Measurements from ENCODE around the gene RAPGEF5.

Gene RAPGEF5

DNA sequence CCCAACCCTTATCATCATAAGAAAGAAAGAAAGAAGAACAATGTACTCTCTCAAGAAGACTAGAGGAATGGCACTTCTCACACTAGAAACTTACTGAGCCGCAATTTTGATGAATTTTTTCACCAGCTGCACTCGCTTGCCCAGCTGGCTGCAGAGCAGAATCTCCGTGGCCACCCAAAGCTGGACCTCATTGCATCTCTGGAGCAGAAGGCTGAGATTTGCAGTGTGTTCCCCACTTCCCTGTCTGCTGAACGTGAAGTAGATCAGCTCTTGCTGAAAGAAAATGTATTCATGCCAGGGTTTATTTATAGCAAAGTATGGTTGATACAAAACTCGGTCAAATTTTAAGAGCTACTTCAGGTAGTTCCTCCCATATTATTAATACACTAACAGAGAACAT, 212.0 kb downstream of the RAPGEF5 start:
- no peak for DNase-seq

GRCh38 chr7:22143491-22143890, 213.5 kb downstream of the RAPGEF5 start:
- DNase-seq, result no peak

GRCh38 chr7:22142572-22142971, 214.4 kb downstream of the RAPGEF5 start:
- no peak for DNase-seq

GRCh38 chr7:22141355-22141754, 215.6 kb downstream of the RAPGEF5 start:
- DNase-seq, result no peak

DNA sequence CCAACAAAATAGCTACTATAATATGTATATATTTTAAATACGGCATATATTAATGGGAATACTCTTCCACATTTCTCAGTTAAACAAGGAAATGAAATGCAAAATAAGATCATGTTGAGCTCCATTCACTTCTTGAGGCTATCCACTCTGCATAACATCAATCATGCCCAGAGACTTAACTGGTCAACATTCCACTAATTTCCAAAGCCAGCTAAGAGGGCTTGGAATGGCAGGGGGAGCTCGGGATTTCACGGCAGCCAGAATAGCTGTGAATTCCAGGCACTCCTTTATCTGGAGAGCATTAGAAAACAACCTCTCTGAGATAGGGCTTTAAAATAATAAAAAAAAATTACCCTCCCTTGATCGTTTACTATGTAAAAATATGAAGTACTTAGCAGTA, 216.4 kb downstream of the RAPGEF5 start:
- DNase-seq, result no peak

GRCh38 chr7:22138886-22139285, 218.1 kb downstream of the RAPGEF5 start:
- no peak for DNase-seq

- no peak for DNase-seq
Observed at GRCh38 chr7:22138106-22138505, 218.8 kb downstream of the RAPGEF5 start.

DNA sequence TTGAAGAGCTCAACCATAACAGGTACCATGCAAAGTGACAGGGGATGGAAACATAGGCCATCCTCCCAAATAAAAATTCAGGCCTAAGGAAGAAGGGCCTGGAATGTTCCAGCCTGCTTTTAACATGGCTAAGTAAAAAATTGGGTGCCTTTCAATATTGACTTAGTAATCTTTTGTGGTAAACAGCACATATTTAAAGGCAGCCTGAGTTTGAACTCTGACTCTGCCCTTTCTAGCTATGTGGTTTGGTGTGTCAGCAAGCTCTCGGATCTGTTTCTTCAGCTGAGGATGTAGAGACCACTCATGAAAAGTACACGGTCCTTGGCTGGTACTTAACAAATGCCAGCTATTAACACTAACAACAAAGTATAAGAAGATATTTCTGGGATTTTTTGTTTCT, 219.5 kb downstream of the RAPGEF5 start:
- no peak for DNase-seq

GRCh38 chr7:22137026-22137425, 219.9 kb downstream of the RAPGEF5 start:
- no peak for DNase-seq

DNA sequence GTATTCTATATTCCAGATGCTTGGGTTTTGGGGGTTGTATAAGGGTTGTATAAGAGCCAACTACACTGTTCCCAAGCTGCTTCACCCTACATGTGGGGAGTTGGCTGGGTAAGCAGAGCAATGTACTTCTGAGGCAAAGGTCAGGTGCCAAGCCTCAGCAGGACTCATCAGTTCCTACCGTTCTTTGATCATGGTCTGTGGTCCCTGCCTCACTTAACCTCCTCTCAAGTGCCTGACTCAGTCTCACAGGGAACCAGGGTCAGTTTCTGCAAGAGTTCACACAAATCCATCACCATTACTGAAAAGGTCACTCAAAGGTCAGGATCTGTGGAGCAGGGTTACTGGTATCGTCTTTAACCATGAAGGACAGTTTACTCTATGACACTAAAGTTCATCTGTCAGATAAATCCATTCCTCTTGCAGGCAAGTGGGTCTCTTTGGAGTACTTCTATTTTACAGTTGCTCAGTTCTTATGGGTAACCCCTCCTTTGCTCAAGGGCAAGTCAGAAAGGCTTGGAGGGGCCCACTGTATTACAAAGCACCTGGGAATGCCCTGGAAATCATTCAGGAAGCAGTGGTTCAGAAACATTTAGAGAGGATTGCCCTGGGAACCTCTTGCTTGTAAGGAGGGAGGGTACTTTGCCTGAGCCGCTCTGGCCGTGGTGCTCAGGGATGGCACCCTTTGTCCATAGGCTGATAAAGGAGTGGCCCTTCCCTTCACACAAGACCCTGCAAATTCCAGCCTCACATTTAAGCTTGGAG, 227.0 kb downstream of the RAPGEF5 start:
- DNase-seq, result no peak

DNA sequence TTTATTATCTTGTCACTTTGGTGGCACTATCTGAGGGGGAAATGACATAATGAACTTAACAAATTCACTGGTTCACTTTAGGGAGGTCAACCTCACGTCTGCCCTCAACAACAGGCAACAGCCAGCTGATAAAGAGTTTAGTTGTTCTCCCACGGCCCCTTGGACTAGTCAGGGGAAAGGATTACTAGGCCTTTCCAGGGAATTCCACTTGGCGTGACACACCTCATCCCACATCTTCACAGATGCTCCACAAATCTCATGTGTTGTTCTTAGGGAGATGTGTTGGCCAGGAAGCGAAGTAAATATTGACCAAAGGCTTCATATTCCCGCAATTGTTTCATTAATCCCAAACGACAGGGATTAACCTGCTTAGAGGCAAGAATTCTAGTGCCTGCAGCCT, 227.8 kb downstream of the RAPGEF5 start:
- DNase-seq, result no peak

GRCh38 chr7:22128528-22128920, 228.4 kb downstream of the RAPGEF5 start:
- no peak for DNase-seq

GRCh38 chr7:22127835-22128527, 229.0 kb downstream of the RAPGEF5 start:
- DNase-seq, result no peak

GRCh38 chr7:22125436-22125835, 231.5 kb downstream of the RAPGEF5 start:
- DNase-seq, result no peak

DNA sequence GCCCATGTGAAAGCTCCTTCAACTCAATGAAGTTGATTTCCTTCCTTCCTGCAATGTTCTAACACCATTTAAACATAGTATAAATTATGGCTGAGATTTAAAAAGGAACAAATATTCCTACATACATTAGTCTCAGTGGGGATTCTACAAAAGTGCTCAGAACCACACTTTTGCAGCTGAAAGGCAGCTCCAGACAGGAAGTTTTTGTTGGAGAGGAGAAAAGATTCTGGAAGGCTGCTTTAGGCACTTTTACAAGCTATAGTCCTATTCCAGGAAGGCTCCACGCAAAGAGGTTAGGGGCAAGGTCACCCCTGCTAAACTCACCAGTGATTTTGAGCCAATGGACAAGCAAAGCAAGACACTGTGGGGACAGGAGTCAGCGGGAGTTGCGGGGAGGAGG, 232.0 kb downstream of the RAPGEF5 start:
- DNase-seq, result no peak

DNA sequence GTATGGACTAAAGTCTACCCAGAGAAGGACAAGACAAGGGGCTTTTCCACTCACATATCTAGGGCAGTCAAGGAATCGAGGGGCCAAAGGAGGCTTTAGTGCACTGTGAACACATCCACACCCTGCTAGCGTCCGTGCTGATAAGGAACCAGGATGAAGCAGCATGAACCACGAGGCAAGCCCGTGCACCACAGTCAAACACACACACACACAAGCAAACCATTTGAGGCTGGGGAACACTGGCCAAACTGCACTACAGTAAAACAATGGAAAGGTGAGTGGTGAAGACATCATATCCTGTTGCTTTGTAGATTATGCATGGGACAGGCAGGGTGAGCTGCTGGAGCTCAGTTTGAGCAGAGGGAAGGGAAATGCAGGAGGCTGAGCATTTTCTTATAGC, 233.8 kb downstream of the RAPGEF5 start:
- no peak for DNase-seq

GRCh38 chr7:22121702-22122474, 235.1 kb downstream of the RAPGEF5 start:
- DNase-seq, result no peak

GRCh38 chr7:22120391-22121053, 236.4 kb downstream of the RAPGEF5 start:
- DNase-seq, result no peak

GRCh38 chr7:22117222-22117621, 239.7 kb downstream of the RAPGEF5 start:
- no peak for DNase-seq

- DNase-seq, result no peak
Observed at GRCh38 chr7:22116451-22117030, 240.4 kb downstream of the RAPGEF5 start.

GRCh38 chr7:22115689-22116088, 241.3 kb downstream of the RAPGEF5 start:
- DNase-seq, result no peak

GRCh38 chr7:22114440-22114981, 242.4 kb downstream of the RAPGEF5 start:
- no peak for DNase-seq

GRCh38 chr7:22113041-22113440, 243.9 kb downstream of the RAPGEF5 start:
- no peak for DNase-seq
